HG03342 (cell line): ENCODE data around the gene PRCC.

Experiments
- ATAC-seq: cut with Tn5 transposase; IDR thresholded peaks from one replicate; pipeline ENCODE4 v1.9.1; 2021; ENCODE audit warnings: mild to moderate bottlenecking, moderate library complexity; ENCODE audit not compliant: unreplicated experiment

Gene PRCC

GRCh38 chr1:156794506-156795373 is 27.4 kb downstream of the PRCC start:
- no peak for ATAC-seq

- no peak for ATAC-seq
Observed at GRCh38 chr1:156795374-156795733, 28.0 kb downstream of the PRCC start.

GRCh38 chr1:156795787-156796186 is 28.5 kb downstream of the PRCC start:
- ATAC-seq, result no peak

- ATAC-seq, result no peak
Observed at GRCh38 chr1:156796340-156797097, 29.2 kb downstream of the PRCC start.

- ATAC-seq, result no peak
Observed at GRCh38 chr1:156797212-156797871, 30.0 kb downstream of the PRCC start.

- no peak for ATAC-seq
Observed at GRCh38 chr1:156801409-156802121, 34.2 kb downstream of the PRCC start.

GRCh38 chr1:156802421-156802935 is 35.1 kb downstream of the PRCC start:
- no peak for ATAC-seq

- no peak for ATAC-seq
Observed at GRCh38 chr1:156803086-156803851, 35.9 kb downstream of the PRCC start.

GRCh38 chr1:156804026-156804425 is 36.7 kb downstream of the PRCC start:
- no peak for ATAC-seq

- ATAC-seq, result no peak
Observed at GRCh38 chr1:156804572-156805243, 37.4 kb downstream of the PRCC start.

- ATAC-seq, result no peak
Observed at GRCh38 chr1:156805766-156806511, 38.6 kb downstream of the PRCC start.

- no peak for ATAC-seq
Observed at GRCh38 chr1:156806512-156807440, 39.4 kb downstream of the PRCC start.

- no peak for ATAC-seq
Observed at GRCh38 chr1:156807627-156808026, 40.3 kb downstream of the PRCC start.

GRCh38 chr1:156808186-156809030 is 41.1 kb downstream of the PRCC start:
- ATAC-seq, result no peak

- no peak for ATAC-seq
Observed at GRCh38 chr1:156809281-156809680, 41.9 kb downstream of the PRCC start.

GRCh38 chr1:156809711-156810366 is 42.5 kb downstream of the PRCC start:
- ATAC-seq, result no peak
